CD4-positive, alpha-beta T cell (primary cell): ENCODE measurements around the gene KCNIP4. TPM values are rescaled to one million over a fixed set of nuclear protein-coding genes. Genes with fewer than 3 reads are reported as not detected.

Experiments used
- ATAC-seq: fragments of 200-7000 bp; cut with Tn5 transposase; one replicate; pipeline ENCODE4 v1.10.0; 2022; ENCODE audit warnings: mild to moderate bottlenecking; ENCODE audit not compliant: poor library complexity
- CTCF ChIA-PET: fragments of 350-600 bp; sonication (Branson Sonifier 250); formaldehyde crosslinking; loops from one replicate; lab custom pipeline; 2021; ENCODE audit warnings: antibody characterized with exemption, inconsistent platforms; lab: Charles Lee
- POLR2A ChIA-PET: fragments of 350-600 bp; sonication (Branson Sonifier 250); formaldehyde crosslinking; loops from one replicate; lab custom pipeline; 2021; ENCODE audit warnings: antibody characterized with exemption, inconsistent platforms; lab: Charles Lee
- DNase-seq, 14 experiments: peaks; one replicate each; pipeline ENCODE4 v3.0.0-alpha.2; 2013 to 2020; ENCODE audit warnings: mixed read lengths in 2 of 14
- H3K27ac ChIP-seq, 2 donors: one replicate each; pipeline versions ENCODE4 v1.5.1 to v1.7.0; 2013; ENCODE audit warnings: low read length in 2 of 2, low read depth in 1 of 2, mild to moderate bottlenecking in 1 of 2
- H3K27me3 ChIP-seq, 2 experiments: 1 replicate in 1 of 2; 2 replicates in 1 of 2; pipeline versions ENCODE4 v1.6.1 to v1.7.0; 2013; ENCODE audit warnings: low read length in 2 of 2, control low read depth in 1 of 2, mild to moderate bottlenecking in 1 of 2, moderate library complexity in 1 of 2; ENCODE audit not compliant: insufficient read depth in 2 of 2, control insufficient read depth in 1 of 2
- H3K36me3 ChIP-seq: one replicate; pipeline ENCODE4 v1.6.1; 2013; ENCODE audit warnings: low read length, control low read depth; ENCODE audit not compliant: insufficient read depth
- H3K4me1 ChIP-seq: one replicate; pipeline ENCODE4 v1.6.1; 2013; ENCODE audit warnings: low read length, control low read depth; ENCODE audit not compliant: insufficient read depth
- H3K4me3 ChIP-seq: one replicate; pipeline ENCODE4 v1.5.1; 2013; ENCODE audit warnings: mild to moderate bottlenecking, low read length, moderate library complexity
- H3K9me3 ChIP-seq, 2 experiments: 1 replicate in 1 of 2; 2 replicates in 1 of 2; pipeline versions ENCODE4 v1.6.1 to v1.7.0; 2013; ENCODE audit warnings: low read length in 2 of 2, mild to moderate bottlenecking in 2 of 2, control low read depth in 1 of 2, moderate library complexity in 1 of 2; ENCODE audit not compliant: control insufficient read depth in 1 of 2, insufficient read depth in 1 of 2
- H3K27ac Mint-ChIP-seq: one replicate; pipeline ENCODE4 v1.8.0; 2020; ENCODE audit warnings: mixed read lengths
- H3K27me3 Mint-ChIP-seq: one replicate; pipeline ENCODE4 v1.8.0; 2021; ENCODE audit warnings: mixed read lengths
- H3K36me3 Mint-ChIP-seq: one replicate; pipeline ENCODE4 v1.8.0; 2021; ENCODE audit warnings: low read depth, mixed read lengths
- H3K4me1 Mint-ChIP-seq: one replicate; pipeline ENCODE4 v1.8.0; 2021; ENCODE audit warnings: low read depth, mixed read lengths
- H3K4me3 Mint-ChIP-seq: one replicate; pipeline ENCODE4 v1.8.0; 2020; ENCODE audit warnings: mild to moderate bottlenecking, mixed read lengths
- H3K9me3 Mint-ChIP-seq: one replicate; pipeline ENCODE4 v1.8.0; 2020; ENCODE audit warnings: mixed read lengths
- intact Hi-C, 2 experiments: fragments of 100-400 bp; cut with DNase I in 1 of 2; cut with micrococcal nuclease in 1 of 2; formaldehyde crosslinking; loops; one replicate each; pipeline versions ENCODE4 v1.15.1 to v1.9.0; 2023 to 2025; cut with DNase I, micrococcal nuclease
- total RNA-seq, 174 experiments: library from RNA in 2 of 174; stranded (reverse) in 2 of 174; gene quantifications; one replicate each; pipeline ENCODE4 v1.2.3 and lab custom pipeline; 2021 to 2026
- TF ChIP-seq, protein P1 (sequence below): fragments of 200-600 bp; IDR thresholded peaks from one replicate; pipeline ENCODE4 v1.8.0; 2022; ENCODE audit warnings: antibody characterized with exemption, mild to moderate bottlenecking

KCNIP4 gene
- total RNA-seq, 2 experiments from 2014 or later: not detected

DNA sequence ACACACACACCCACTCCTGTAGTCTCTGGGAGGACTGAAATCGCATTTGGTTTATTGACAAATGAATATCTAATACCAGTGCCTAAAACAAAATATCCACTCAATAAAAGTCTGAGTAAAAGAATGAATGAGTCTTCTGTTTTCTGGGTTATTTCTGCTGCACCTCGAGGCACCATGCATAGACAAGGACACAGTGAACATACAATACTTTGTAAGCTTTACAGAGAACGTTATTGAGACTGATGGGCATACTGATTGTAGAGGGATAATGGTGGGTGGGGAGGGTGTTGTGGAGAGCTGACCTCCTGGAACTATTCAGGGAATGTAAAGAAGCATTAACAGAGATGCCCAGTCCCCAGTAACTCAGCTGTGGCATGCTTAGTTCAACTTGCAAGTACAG, 14.1 kb upstream of the KCNIP4 start:
- DNase-seq (no peak), ATAC-seq (no peak)
- no peak overlapping the region for H3K4me3 Mint-ChIP-seq
- H3K27ac Mint-ChIP-seq: no peak overlapping the region
- no peak overlapping the region for H3K27ac ChIP-seq
- peaks cover 4% of the 10 kb centered on the region for H3K9me3 Mint-ChIP-seq
- H3K4me1 Mint-ChIP-seq: no peaks in the 10 kb centered on the region
- no peaks in the 10 kb centered on the region for H3K36me3 ChIP-seq
- POLR2A ChIA-PET: no interaction called here
- H3K9me3 ChIP-seq: peaks cover 0 to 3% of the 10 kb centered on the region in 2 experiments
- intact Hi-C loops: no loop called here
- H3K27me3 ChIP-seq: no peaks in the 10 kb centered on the region
- no peaks in the 10 kb centered on the region for H3K27me3 Mint-ChIP-seq
- no peaks in the 10 kb centered on the region for H3K4me1 ChIP-seq
- no peak overlapping the region for H3K4me3 ChIP-seq
- CTCF ChIA-PET: no interaction called here
- H3K36me3 Mint-ChIP-seq: no peaks in the 10 kb centered on the region
- TF ChIP-seq, protein P1, sequence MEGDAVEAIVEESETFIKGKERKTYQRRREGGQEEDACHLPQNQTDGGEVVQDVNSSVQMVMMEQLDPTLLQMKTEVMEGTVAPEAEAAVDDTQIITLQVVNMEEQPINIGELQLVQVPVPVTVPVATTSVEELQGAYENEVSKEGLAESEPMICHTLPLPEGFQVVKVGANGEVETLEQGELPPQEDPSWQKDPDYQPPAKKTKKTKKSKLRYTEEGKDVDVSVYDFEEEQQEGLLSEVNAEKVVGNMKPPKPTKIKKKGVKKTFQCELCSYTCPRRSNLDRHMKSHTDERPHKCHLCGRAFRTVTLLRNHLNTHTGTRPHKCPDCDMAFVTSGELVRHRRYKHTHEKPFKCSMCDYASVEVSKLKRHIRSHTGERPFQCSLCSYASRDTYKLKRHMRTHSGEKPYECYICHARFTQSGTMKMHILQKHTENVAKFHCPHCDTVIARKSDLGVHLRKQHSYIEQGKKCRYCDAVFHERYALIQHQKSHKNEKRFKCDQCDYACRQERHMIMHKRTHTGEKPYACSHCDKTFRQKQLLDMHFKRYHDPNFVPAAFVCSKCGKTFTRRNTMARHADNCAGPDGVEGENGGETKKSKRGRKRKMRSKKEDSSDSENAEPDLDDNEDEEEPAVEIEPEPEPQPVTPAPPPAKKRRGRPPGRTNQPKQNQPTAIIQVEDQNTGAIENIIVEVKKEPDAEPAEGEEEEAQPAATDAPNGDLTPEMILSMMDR: no peak

DNA sequence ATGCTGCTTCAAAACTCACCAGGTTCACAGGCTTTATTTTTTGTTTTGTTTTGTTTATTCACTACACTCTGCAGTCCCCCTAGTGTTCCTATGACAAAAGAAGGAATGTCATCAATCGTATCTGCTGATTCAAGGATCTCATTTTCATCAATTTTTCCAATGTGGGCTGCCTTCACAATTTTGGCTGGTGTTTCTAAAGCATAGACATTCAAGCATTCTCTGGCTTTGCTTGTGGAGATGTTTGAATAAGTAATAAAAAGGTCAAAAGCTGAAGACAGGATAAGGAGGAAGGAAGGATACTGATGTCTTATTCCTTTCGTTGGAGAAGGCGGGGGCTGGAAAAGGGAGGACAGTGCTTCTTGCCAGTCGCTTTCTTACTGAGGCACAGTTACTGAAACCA, 12.2 kb upstream of the KCNIP4 start:
- intact Hi-C loops: no loop called here
- no peaks in the 10 kb centered on the region for H3K4me1 Mint-ChIP-seq
- ChIA-PET CTCF (interaction anchor here (1.1 kb wide), 1 partner anchor 39 kb away, joined by 3 read pairs; no protein-coding TSS in a partner anchor), POLR2A (no interaction called here)
- no peaks in the 10 kb centered on the region for H3K36me3 Mint-ChIP-seq
- Histone ChIP-seq H3K27ac (no peak overlapping the region), H3K9me3 (peaks cover 0 to 3% of the 10 kb centered on the region in 2 experiments), H3K36me3 (no peaks in the 10 kb centered on the region), H3K4me1 (no peaks in the 10 kb centered on the region), H3K27me3 (no peaks in the 10 kb centered on the region), H3K4me3 (no peak overlapping the region)
- TF ChIP-seq, protein P1: no peak
- DNase-seq (no peak), ATAC-seq (no peak)
- no peak overlapping the region for H3K4me3 Mint-ChIP-seq
- H3K27ac Mint-ChIP-seq: no peak overlapping the region
- H3K27me3 Mint-ChIP-seq: no peaks in the 10 kb centered on the region
- peaks cover 5% of the 10 kb centered on the region for H3K9me3 Mint-ChIP-seq

DNA sequence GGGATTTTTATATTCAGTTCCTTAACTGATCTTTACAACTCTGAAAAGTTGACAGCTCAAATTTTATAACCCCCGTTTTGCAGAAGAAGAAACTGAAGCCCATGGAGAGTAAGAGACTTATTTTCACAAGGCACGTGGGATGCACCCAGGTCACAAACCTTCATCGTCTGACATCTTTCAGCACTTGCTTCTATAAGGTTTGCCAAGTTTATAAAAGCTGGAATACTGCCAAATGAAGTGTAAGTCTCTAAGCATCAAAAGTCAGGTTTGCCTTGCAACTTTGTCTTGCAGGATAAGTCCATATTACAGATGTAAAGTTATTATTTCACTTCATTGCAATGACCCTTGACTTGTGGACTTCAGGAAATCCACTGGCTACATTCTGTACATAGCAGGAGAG, 6.3 kb upstream of the KCNIP4 start:
- Histone ChIP-seq H3K4me1 (no peaks in the 10 kb centered on the region), H3K9me3 (peaks cover 0 to under 1% of the 10 kb centered on the region in 2 experiments), H3K27ac (no peak overlapping the region), H3K27me3 (no peaks in the 10 kb centered on the region), H3K4me3 (no peak overlapping the region), H3K36me3 (no peaks in the 10 kb centered on the region)
- ATAC-seq (no peak), DNase-seq (no peak)
- Mint-ChIP-seq H3K27ac (no peak overlapping the region), H3K36me3 (no peaks in the 10 kb centered on the region), H3K4me1 (no peaks in the 10 kb centered on the region), H3K9me3 (peaks cover 8% of the 10 kb centered on the region), H3K27me3 (peaks cover 15% of the 10 kb centered on the region), H3K4me3 (no peak overlapping the region)
- TF ChIP-seq, protein P1: no peak
- ChIA-PET CTCF (no interaction called here), POLR2A (no interaction called here)
- intact Hi-C loops: no loop called here
